Stimulated activated CD8-positive, alpha-beta memory T cell treated with anti-CD3 and anti-CD28 coated beads, Interleukin-4, amount 100 ng/mL, for 4 hours (primary cell): Measurements from ENCODE around the gene HABP2.

Experiments
- DNase-seq, 2 donors: peaks; one replicate each; pipeline ENCODE4 v3.0.0-alpha.2; 2020; ENCODE audit warnings: low read depth in 2 of 2, low spot score in 1 of 2

HABP2 gene

GRCh38 chr10:113525713-113526112, 27.1 kb upstream of the HABP2 start:
- no peak for DNase-seq

GRCh38 chr10:113527211-113527906, 25.5 kb upstream of the HABP2 start:
- DNase-seq: no peak

- no peak for DNase-seq
These were observed 24.0 kb upstream of the HABP2 start for GRCh38 chr10:113528876-113529275.

GRCh38 chr10:113529575-113529974, 23.3 kb upstream of the HABP2 start:
- DNase-seq: no peak

- no peak for DNase-seq
These were observed 22.4 kb upstream of the HABP2 start for GRCh38 chr10:113530476-113530875.

GRCh38 chr10:113532724-113533123, 20.1 kb upstream of the HABP2 start:
- no peak for DNase-seq

- DNase-seq: no peak
These were observed 19.1 kb upstream of the HABP2 start for GRCh38 chr10:113533801-113534200.

GRCh38 chr10:113534423-113534822, 18.4 kb upstream of the HABP2 start:
- no peak for DNase-seq

GRCh38 chr10:113537672-113538071, 15.2 kb upstream of the HABP2 start:
- DNase-seq: no peak

- no peak for DNase-seq
These were observed 14.7 kb upstream of the HABP2 start for GRCh38 chr10:113538151-113538550.

GRCh38 chr10:113539789-113540188, 13.1 kb upstream of the HABP2 start:
- no peak for DNase-seq

GRCh38 chr10:113540845-113541548, 11.9 kb upstream of the HABP2 start:
- no peak for DNase-seq

- no peak for DNase-seq
These were observed 11.3 kb upstream of the HABP2 start for GRCh38 chr10:113541549-113541927.

- DNase-seq: no peak
These were observed 9.5 kb upstream of the HABP2 start for GRCh38 chr10:113543107-113543955.

- no peak for DNase-seq
These were observed 8.5 kb upstream of the HABP2 start for GRCh38 chr10:113544392-113544791.

GRCh38 chr10:113547426-113547825, 5.4 kb upstream of the HABP2 start:
- DNase-seq: no peak

GRCh38 chr10:113549856-113550255, 3.0 kb upstream of the HABP2 start:
- no peak for DNase-seq

- DNase-seq: no peak
These were observed 2.5 kb upstream of the HABP2 start for GRCh38 chr10:113550365-113550764.

- DNase-seq: no peak
These were observed 839 bp upstream of the HABP2 start for GRCh38 chr10:113552014-113552413.

GRCh38 chr10:113553149-113553548, 296 bp downstream of the HABP2 start:
- no peak for DNase-seq

GRCh38 chr10:113554214-113554613, 1.4 kb downstream of the HABP2 start:
- no peak for DNase-seq

- no peak for DNase-seq
These were observed 2.4 kb downstream of the HABP2 start for GRCh38 chr10:113555245-113555644.
